Measurements from ENCODE around the gene SENP1.

- TF ChIP-seq POLR2A (IDR thresholded peaks at IDR 0.05) = no peak
- TF ChIP-seq EP300 (IDR thresholded peaks at IDR 0.05) = no peak
- TF ChIP-seq, protein P1, sequence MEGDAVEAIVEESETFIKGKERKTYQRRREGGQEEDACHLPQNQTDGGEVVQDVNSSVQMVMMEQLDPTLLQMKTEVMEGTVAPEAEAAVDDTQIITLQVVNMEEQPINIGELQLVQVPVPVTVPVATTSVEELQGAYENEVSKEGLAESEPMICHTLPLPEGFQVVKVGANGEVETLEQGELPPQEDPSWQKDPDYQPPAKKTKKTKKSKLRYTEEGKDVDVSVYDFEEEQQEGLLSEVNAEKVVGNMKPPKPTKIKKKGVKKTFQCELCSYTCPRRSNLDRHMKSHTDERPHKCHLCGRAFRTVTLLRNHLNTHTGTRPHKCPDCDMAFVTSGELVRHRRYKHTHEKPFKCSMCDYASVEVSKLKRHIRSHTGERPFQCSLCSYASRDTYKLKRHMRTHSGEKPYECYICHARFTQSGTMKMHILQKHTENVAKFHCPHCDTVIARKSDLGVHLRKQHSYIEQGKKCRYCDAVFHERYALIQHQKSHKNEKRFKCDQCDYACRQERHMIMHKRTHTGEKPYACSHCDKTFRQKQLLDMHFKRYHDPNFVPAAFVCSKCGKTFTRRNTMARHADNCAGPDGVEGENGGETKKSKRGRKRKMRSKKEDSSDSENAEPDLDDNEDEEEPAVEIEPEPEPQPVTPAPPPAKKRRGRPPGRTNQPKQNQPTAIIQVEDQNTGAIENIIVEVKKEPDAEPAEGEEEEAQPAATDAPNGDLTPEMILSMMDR (IDR thresholded peaks at IDR 0.05) = no peak
Observed at GRCh38 chr12:48034835-48035805, 70.8 kb downstream of the SENP1 start.
